GM19372 (cell line): ENCODE data around the gene GLT8D2.

ENCODE experiments used
- ATAC-seq: cut with Tn5 transposase; IDR thresholded peaks from one replicate; pipeline ENCODE4 v1.9.1; 2021; ENCODE audit warnings: mild to moderate bottlenecking, low read depth, moderate library complexity; ENCODE audit not compliant: unreplicated experiment

GLT8D2 gene, protein sequence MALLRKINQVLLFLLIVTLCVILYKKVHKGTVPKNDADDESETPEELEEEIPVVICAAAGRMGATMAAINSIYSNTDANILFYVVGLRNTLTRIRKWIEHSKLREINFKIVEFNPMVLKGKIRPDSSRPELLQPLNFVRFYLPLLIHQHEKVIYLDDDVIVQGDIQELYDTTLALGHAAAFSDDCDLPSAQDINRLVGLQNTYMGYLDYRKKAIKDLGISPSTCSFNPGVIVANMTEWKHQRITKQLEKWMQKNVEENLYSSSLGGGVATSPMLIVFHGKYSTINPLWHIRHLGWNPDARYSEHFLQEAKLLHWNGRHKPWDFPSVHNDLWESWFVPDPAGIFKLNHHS

DNA sequence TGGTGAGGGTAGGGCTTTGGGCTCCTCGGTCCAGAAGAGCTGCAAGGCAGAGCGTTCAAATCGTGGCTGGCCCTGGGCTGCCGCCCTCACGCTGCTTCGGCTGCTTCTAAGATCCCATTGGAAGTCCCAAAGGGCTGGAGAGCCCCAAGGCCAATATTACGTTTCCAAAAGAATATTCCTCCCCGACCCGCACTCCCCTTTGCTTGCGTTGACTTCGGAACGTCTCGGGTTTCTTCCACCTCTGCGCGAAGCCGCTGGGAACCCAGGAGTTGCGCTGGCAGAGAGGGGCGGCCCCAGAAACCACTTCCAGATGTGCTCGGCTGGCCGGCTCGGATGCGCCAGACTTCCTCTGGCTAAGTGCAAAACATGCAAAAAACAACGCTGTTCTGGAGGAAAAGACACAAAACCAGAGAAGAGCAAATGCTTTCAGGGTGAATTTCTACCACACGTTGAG lies at the start of gene GLT8D2:
Gene GLT8D2 (minus strand): TSS at position 285 of the 454 bp plus-strand sequence. CDS start 30,539 bp downstream, outside the sequence.
- ATAC-seq, result no peak

DNA sequence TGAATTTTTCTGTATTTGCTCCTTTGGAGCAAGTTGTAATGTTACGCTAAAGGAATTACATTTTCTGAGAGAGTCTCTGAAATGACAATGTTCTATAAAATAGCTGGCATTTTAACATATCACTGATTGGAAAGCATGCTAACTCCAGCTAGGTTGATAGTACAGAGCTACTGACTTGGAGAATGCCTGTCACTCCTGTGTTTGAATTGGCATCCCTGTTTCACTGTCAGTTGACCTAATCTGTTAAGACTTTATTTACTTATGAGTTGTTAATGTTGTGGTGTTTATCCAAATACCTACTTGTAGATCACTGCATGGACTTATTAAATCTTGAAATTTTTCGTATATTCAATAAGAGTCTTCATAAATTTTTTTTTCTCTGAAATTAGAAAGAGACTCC lies 48.0 kb upstream of the GLT8D2 start:
- ATAC-seq, result no peak

DNA sequence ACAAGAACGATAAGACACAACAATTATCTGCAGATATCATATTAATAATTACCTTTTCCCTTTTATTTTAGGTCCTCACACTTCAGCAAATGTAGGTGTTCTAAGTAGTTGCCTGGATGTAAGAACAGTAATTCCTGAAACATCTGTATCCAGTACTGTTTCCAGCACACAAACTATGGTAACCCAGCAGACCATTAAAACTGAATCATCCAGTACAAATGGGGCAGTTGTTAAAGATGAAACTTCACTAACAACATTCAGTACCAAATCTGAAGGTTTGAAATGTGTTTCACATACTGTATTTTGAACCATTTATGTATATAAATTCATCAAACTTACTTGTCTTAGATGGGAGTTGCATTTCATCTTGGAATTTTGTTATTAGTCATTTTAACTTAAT lies 45.3 kb upstream of the GLT8D2 start:
- ATAC-seq, result no peak

DNA sequence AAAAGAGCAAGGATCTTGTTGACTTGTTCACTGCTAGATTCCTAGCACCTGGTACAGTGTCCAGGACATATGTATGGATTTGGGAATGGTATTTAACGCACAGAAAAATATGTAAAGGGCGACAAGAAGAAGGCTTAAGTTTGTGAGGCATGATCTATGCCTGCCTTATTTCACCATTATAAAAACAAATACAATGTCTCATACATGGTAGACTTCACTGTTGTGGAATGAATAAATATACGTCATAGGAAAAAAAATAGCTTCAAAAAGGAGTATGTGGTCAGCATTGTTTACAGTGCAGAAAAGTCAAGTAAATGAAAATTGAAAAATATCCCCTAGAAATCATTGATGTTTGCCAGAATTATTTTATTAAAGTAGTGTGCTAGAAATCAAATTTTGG lies 44.3 kb upstream of the GLT8D2 start:
- no peak for ATAC-seq

DNA sequence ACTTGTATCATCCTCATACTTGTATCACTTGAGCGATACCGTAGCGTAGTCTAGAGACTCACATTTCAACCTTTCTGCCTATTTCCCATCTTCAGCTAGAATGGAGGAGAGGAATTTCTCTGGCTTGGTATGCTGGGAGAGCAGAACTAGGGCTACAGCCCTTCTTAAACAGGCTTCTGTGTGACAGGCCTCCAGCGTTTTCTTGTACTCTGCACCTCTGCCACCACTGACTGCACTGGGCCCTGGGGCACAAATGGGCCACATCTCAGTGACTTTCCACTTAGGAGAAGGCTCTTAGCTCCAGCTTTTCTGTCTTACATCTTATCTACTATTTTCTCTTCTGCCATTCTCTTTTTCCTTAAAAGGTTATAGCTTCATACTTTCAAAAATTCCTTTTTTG lies 41.1 kb upstream of the GLT8D2 start:
- ATAC-seq, result no peak

DNA sequence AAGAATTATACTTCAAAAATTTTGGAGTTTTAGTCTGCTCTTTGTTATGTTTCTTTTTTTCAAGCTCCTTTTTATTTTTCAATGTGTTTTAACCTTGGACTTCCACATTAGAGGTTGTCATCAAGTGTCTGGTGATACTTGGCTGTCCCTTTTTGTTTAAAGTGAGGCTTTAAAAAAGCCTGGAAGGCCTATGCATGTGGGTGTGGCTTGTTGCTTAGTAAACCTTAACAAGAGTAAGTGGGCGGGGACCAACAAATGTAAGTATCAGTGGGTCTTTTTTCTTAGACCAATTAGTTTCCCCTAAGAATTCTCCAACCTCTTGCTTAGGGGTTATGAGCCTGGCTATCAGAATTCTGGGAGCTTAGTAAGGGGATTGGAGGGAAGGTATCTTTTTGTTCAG lies 40.7 kb upstream of the GLT8D2 start:
- no peak for ATAC-seq

DNA sequence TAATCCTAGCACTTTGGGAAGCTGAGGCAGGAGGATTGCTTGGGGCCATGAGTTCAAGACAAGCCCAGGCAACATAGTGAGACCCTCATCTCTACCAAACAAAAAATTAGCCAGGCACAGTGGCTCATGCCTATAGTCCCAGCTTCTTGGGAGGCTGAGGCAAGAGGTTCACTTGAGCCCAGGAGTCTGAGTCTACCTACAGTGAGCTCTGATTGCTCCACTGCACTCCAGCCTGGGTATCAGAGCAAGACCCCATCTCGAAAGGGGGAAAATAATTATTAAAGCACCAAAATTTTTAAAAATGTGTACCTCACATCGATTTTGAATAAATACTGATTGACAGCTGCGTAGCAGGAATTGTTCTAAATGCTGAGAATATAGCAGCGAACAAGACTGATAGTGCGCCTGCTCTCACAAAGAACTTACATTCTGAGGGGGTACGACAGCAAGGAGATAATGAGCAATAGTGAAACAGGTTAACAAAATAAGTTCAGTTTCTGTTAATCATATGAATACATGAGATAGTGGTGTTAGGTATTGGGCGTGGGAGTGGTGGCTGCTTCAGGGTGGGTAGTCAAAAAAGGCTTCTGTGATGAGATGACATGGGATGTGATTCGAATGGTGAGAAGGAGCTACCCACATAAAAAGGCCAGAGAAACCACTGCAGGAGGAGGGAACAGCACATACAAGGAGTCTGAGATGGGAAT lies 33.9 kb upstream of the GLT8D2 start:
- ATAC-seq, result no peak

DNA sequence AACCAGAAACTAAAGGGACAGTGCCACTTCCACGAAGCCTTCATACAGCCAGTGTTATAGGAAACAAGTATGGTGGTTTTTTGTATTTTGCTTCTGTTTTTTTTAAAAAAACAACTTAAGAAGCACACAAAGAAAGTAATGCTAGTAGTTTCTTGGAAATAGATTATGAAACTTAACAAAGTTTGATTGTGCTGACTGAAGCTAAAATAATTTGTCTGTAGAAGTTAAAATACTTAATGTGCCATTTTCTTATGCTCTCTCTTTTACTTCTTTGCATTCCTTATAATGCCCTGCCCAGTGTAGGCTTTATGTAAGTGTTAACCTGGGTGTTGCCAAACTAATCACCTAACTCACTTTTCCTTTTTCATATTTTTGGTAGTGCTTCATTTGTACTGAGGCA lies 30.8 kb upstream of the GLT8D2 start:
- ATAC-seq, result no peak

DNA sequence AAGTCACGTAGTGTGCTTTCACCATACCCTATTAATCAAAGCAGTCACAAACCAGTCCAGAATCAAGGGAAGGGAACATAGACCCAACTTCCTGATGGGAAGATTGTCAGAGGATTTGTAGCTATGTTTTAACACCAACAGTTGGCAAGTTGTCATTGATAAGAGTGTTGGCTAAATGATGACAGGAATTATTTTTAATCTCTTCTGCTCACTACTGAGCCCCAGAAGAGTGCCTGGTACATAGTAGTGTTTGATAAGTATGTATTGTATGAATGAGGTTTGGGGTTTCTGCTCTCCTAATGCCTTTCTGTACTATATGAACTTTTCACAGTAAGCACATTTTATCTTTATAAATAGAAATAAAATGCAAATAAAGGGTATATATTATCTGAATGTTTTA lies 29.0 kb upstream of the GLT8D2 start:
- no peak for ATAC-seq

DNA sequence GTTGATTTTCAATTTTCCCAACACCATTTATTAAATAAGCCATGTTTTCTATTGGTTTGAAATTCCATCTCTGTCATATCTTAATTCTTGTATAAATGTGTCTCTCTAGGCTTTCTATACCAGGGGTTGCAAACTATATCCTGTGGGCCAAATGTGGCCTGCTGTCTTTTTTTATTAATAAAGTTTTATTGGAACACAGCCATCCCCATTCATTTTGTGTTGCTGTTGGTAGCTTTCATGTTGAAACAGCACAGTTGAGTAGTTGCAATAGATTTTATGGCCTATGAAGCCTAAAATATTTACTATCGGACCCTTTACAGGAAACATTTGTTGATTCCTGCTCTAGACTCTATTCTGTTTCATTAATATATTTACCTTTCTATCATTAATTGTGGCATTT lies 23.7 kb upstream of the GLT8D2 start:
- no peak for ATAC-seq

DNA sequence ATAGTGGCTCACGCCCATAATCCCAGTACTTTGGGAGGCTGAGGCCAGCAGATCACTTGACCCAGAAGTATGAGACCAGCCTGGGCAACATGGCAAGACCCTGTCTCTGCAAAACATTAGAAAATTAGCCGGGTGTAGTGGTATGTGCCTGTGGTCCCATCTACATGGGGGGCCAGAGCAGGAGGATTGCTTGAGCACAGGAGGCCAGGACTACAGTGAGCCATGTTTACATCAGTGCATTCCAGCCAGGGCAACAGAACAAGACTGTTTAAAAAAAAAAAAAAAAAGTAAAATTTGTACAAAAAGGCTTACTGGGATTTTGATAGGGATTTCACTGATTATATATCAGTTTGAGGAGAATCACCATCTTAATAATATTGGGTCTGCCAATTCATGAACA lies 22.1 kb upstream of the GLT8D2 start:
- no peak for ATAC-seq

DNA sequence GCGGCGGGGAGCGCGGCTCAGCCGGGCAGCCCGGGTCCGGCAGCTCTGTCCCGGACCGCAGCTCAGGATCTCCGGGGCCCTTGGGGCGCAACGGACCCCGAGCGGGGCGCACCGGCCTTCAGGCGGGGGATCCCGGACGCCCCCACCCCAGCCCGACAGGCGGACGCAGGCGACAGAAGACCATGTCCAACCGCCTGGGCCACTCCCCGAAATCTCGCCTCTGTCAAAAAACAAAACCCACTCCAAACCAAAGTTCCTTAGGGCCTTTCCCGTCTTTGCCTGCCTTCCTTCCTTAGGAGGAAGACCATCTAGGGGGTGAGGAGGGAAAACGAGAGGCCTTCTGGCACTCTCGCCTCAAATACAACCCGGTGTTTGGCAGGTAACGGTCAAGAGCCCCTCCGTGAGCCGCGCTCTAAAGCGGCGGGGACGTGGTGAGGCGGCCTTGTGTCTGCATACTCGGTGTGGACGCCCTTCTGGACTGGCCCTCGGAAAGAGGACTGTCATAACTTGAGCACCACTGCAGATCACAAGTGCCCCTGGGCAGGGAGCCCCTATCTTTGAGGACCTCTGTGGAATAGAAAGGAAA lies 14.9 kb upstream of the GLT8D2 start:
- peak; percentile 23 for ATAC-seq

DNA sequence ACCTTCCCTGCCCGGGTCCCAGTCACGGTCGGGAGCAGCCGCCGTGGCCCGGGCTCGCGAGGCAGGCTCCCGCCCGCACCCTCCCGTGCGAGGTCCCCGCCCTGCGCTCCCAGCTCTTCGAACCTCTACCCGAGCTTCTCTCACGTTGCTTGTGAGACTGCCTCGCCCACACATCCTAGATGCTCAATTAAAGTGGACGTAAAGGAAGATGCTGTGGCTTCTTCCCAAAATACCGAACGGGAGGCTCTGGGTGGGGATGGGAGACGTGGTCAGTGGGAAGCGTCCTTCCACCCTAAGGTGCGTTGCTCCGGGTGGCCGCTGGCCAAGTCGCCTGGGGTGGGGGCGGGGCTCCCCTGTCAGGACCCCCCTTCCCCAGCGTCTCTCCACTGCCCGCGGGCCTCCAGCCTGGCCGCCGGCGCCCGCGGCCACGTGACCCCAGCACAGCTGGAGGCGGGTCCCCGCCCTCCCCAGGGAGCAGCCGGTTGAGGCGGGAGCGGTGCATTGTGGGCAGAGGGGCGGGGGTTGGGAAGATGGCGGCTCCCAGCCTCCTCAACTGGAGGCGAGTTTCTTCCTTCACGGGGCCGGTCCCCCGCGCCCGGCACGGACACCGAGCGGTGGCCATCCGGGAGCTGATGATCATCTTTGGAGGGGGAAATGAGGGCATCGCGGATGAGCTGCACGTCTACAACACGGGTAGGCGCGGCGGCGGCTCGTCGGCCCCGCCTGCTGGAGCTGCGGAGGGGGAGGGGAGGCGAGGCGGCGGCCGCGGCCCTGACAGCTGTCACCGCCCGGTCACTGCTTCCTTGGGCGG lies 14.2 kb upstream of the GLT8D2 start, which contains the start of gene HCFC2:
Gene HCFC2 (plus strand): TSS at position 501 of the 811 bp plus-strand sequence. CDS start 30 bp downstream, at position 531.
- ATAC-seq, result peak; percentile 87

DNA sequence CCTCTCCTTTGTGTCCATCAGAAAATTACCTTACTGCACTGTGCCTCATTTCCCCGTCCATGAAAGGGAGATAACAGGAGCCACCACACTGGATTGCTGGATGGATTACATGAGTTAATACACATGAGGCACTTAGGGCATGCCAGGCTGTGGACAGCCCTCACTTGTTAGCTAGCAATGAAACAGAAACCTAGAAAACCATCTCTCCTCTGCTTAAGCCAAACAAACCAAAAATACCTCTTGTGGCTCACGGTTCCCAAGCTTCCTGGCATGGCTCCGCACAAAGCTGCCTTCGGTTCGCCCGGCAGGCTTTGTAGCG lies 13.7 kb upstream of the GLT8D2 start:
- ATAC-seq, result peak; percentile 22

DNA sequence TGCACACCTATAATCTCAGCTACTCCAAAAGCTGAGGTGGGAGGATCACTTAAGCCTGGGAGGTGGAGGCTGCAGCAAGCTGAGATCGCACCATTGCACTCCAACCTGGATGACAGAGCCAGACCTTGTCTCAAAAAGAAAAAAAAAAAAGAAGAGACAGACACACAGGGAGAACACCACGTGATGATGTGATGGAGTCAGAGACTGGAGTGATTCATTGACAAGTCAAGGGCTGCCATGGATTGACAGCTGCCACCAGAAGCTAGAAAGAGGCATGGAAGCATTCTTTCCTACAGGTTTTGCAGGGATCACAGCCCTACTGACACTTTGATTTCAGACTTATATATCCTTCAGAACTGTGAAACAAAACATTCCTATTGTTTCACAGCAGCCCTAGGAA lies 10.8 kb upstream of the GLT8D2 start:
- ATAC-seq, result no peak

DNA sequence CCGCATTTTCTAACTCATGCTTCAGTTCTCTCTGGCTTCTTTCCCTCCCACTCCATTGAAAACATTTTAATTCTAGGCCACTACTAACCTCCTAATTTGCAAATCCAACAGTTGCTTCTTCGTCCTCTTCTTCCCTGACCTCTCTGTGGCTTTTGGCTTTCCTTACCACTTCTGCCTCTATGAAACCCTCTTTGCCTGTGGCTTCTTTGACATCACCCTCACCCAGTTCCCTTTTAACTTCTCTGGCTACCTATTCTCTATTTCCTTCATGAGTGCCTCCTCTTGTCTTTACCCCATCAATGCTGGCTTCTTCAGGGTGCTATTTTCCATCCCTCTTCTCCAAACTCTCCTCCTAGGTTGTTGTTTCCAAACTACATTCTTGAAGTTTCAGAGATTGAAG lies 10.0 kb upstream of the GLT8D2 start:
- no peak for ATAC-seq

DNA sequence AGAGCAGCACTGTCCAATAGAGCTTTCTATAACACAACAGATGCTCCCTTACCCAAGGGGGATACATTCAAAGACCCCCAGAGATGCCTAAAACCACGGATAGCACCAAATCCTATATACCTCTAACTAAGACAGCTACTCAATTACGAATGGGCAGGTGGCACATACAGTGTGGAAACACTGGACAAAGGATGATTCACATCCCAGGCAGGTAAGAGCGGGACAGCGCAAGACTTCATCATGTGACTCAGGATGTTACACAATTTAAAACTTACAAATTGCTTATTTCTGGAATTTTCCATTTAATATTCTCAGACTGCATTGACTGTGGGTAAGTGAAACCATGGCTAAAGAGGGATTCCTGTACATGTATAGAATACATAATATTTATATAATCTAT lies 8.8 kb upstream of the GLT8D2 start:
- no peak for ATAC-seq

DNA sequence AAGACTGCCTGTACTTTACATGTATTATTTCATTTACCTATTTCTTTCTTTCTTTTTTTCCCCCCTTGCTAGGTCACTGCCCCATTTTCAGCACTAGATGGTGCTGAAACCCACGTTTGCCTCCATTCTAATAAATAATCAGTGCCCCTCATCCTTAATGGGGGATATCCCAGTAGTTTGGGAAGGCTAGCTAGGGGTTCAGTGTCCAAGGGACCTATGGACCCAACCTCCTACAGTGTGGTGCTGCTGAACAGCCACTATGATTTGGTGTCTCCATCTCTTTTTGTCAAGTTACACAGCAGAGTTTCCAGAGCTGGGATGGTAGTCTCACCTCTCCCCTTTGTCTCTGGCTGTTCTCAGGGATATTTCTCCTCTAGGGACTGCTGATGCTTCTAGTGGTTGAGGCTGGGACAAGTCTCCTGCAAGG lies 7.8 kb upstream of the GLT8D2 start:
- ATAC-seq, result no peak

DNA sequence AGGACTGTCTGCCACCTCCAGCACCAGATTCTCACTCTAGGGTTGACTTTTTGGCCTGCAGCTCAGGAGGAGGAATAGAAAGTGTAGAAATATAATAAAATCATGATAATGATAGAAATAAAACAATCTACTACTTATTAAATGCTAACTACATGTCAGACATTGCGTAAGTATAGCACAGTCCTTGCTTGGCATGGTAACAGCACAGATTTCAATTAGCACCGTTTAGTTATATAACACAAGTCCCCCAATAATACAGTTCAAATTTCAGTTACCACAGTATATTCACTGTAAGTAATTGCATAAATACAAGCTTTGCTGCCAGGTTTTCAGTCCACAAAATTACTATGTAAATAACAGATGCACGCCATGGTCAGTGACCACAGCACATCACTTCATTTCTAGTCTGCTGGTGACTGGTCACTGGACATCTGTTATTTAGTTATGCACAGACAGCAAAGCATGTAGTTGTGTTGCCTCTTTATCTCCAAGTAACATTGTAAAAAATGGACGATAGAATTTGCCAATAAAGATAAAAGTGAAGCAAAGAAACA lies 6.5 kb upstream of the GLT8D2 start:
- ATAC-seq, result no peak

DNA sequence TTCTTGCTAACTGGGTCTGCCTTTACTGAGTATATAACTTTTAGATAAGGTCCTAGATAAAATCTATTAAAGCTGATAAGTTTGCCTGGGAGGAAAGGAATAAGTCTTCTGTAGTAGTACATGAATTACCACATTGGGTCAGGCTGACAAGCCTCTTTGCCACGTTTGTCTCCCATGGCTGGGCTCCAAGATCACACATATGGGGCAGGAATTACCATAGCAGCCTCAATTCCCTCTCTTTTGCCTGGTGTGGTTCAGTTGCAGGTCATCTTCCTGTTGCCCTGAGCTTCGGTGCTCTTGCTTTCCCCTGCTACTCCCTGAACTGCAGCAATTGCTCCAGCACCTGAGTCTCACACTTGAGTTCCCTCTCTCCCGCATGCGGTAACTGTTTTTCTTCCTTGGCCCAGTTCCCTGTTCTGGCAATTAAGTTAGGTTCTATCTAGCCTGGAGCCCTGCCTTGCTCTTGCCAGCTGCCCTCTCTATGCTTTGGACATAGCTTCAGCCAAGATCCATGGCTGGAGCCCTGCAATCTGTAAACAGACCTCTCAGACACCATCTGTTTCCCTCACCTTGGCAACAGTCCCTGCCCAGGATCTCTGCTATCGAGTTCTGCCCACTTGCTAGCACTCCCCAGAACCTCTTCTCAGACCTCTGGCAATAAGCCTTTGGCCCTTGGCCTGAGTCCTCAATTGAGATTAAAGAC lies 5.8 kb upstream of the GLT8D2 start:
- ATAC-seq, result no peak
